CD4-positive, alpha-beta memory T cell (primary cell): ENCODE data around the gene TNIK. TPM values are rescaled to one million over a fixed set of nuclear protein-coding genes. Genes with fewer than 3 reads are reported as not detected.
"Not testable (repeated sequence)": the region's sequence is repeated elsewhere in the genome, so short reads cannot be mapped to it uniquely, and the experiment has no call there.

Experiments used
- CTCF ChIA-PET: fragments of 350-600 bp; sonication (Branson Sonifier 250); formaldehyde crosslinking; loops from one replicate; lab custom pipeline; 2021; ENCODE audit warnings: inconsistent platforms; ENCODE audit not compliant: partially characterized antibody; lab: Charles Lee
- POLR2A ChIA-PET: fragments of 350-600 bp; sonication (Branson Sonifier 250); formaldehyde crosslinking; loops from one replicate; lab custom pipeline; 2021; ENCODE audit not compliant: partially characterized antibody; lab: Charles Lee
- DNase-seq, 5 donors: peaks; one replicate each; pipeline versions ENCODE4 v3.0.0 to v3.0.0-alpha.2; 2020 to 2022; ENCODE audit warnings: mixed read lengths in 1 of 5
- H3K27ac ChIP-seq: one replicate; pipeline ENCODE4 v1.7.0; 2013; ENCODE audit warnings: low read depth, low read length
- H3K27me3 ChIP-seq: 2 replicates; pipeline ENCODE4 v1.7.0; 2013; ENCODE audit warnings: mild to moderate bottlenecking, low read length, moderate library complexity; ENCODE audit not compliant: insufficient read depth
- H3K36me3 ChIP-seq: 2 replicates; pipeline ENCODE4 v1.7.0; 2013; ENCODE audit warnings: mild to moderate bottlenecking, low read length, moderate library complexity; ENCODE audit not compliant: insufficient read depth
- H3K4me1 ChIP-seq: 2 replicates; pipeline ENCODE4 v1.7.0; 2013; ENCODE audit warnings: mild to moderate bottlenecking, low read length, moderate library complexity; ENCODE audit not compliant: insufficient read depth
- H3K4me3 ChIP-seq, 2 donors: one replicate each; pipeline ENCODE4 v1.7.0; 2013; ENCODE audit warnings: low read length in 2 of 2, mild to moderate bottlenecking in 1 of 2
- H3K9me3 ChIP-seq, 2 donors: one replicate each; pipeline ENCODE4 v1.7.0; 2013; ENCODE audit warnings: low read length in 2 of 2, control low read depth in 1 of 2; ENCODE audit not compliant: control insufficient read depth in 1 of 2
- H3K27ac Mint-ChIP-seq, 7 donors: one replicate each; pipeline ENCODE4 v1.8.0; 2020 to 2021; ENCODE audit warnings: mixed read lengths in 7 of 7, mild to moderate bottlenecking in 6 of 7, inconsistent platforms in 3 of 7, moderate library complexity in 3 of 7
- H3K27me3 Mint-ChIP-seq, 2 donors: one replicate each; pipeline ENCODE4 v1.8.0; 2020 to 2021; ENCODE audit warnings: mixed read lengths in 2 of 2
- H3K36me3 Mint-ChIP-seq, 2 donors: one replicate each; pipeline ENCODE4 v1.8.0; 2020 to 2021; ENCODE audit warnings: mixed read lengths in 2 of 2, inconsistent platforms in 1 of 2, mild to moderate bottlenecking in 1 of 2
- H3K4me1 Mint-ChIP-seq, 4 donors: one replicate each; pipeline ENCODE4 v1.8.0; 2020 to 2021; ENCODE audit warnings: mixed read lengths in 4 of 4, mild to moderate bottlenecking in 1 of 4
- H3K4me3 Mint-ChIP-seq, 8 donors: one replicate each; pipeline ENCODE4 v1.8.0; 2020 to 2021; ENCODE audit warnings: mixed read lengths in 8 of 8, mild to moderate bottlenecking in 7 of 8, moderate library complexity in 6 of 8, inconsistent platforms in 3 of 8
- H3K9me3 Mint-ChIP-seq, 8 donors: one replicate each; pipeline ENCODE4 v1.8.0; 2020 to 2021; ENCODE audit warnings: mixed read lengths in 8 of 8, mild to moderate bottlenecking in 5 of 8, inconsistent platforms in 3 of 8, moderate library complexity in 1 of 8
- intact Hi-C: fragments of 100-400 bp; cut with micrococcal nuclease; formaldehyde crosslinking; loops from one replicate; pipeline ENCODE4 v1.15.1; 2023
- polyA plus RNA-seq, 2 donors: library from polyadenylated mRNA; unstranded; fragments of 300-500 nt; fragmentation: Illumina TruSeq; gene quantifications; one replicate each; pipeline ENCODE4 v1.2.3, GENCODE V29; 2021
- total RNA-seq, 2 experiments: library from RNA; stranded (reverse); gene quantifications; one replicate each; pipeline ENCODE4 v1.2.3, GENCODE V29; 2021

TNIK gene
- total and polyA plus RNA-seq, 4 experiments from 2014 or later, result 14.6 to 93.5 (median 58.1) TPM

- Histone ChIP-seq H3K27me3 (no peaks in the 10 kb centered on the region), H3K27ac (no peak overlapping the region), H3K36me3 (no peaks in the 10 kb centered on the region), H3K4me3 (no peak overlapping the region), H3K4me1 (peaks cover 74% of the 10 kb centered on the region), H3K9me3 (no peaks in the 10 kb centered on the region)
- Mint-ChIP-seq H3K27me3 (no peaks in the 10 kb centered on the region), H3K36me3 (peaks cover 2 to 10% of the 10 kb centered on the region in 2 donors), H3K27ac (no peak overlapping the region), H3K4me1 (peaks cover 21 to 38% (median 32%) of the 10 kb centered on the region in 4 donors), H3K4me3 (no peak overlapping the region), H3K9me3 (no peaks in the 10 kb centered on the region)
- ChIA-PET CTCF (interaction anchor here (1.4 kb wide), 1 partner anchor 192 kb away, joined by 3 read pairs; no protein-coding TSS in a partner anchor), POLR2A (interaction anchor here (0.6 kb wide), 1 partner anchor 162 kb away, joined by 4 read pairs; no protein-coding TSS in a partner anchor)
- DNase-seq, result no peak
- intact Hi-C loops, result no loop called here
Observed at GRCh38 chr3:171374260-171374659, 85.9 kb downstream of the TNIK start.

- H3K4me3 Mint-ChIP-seq, result no peak overlapping the region
- H3K27ac Mint-ChIP-seq, result no peak overlapping the region
- H3K36me3 Mint-ChIP-seq, result peaks cover 8 to 15% of the 10 kb centered on the region in 2 donors
- DNase-seq, result no peak
- Histone ChIP-seq H3K9me3 (no peaks in the 10 kb centered on the region), H3K36me3 (no peaks in the 10 kb centered on the region), H3K4me1 (peaks cover 72% of the 10 kb centered on the region), H3K27ac (no peak overlapping the region), H3K4me3 (no peak overlapping the region), H3K27me3 (no peaks in the 10 kb centered on the region)
- H3K4me1 Mint-ChIP-seq, result peaks cover 18 to 37% (median 31%) of the 10 kb centered on the region in 4 donors
- CTCF ChIA-PET, result interaction anchor here (1.4 kb wide), 1 partner anchor 193 kb away, joined by 3 read pairs; no protein-coding TSS in a partner anchor
- H3K9me3 Mint-ChIP-seq, result no peaks in the 10 kb centered on the region
- POLR2A ChIA-PET, result interaction anchor here (1.4 kb wide), 1 partner anchor 86 kb away, joined by 3 read pairs; the partner anchor contains the start of gene TNIK
- no peaks in the 10 kb centered on the region for H3K27me3 Mint-ChIP-seq
- intact Hi-C loops, result no loop called here
Observed at GRCh38 chr3:171373711-171374110, 86.5 kb downstream of the TNIK start.

- intact Hi-C loops, result no loop called here
- Mint-ChIP-seq H3K4me1 (peaks cover 13 to 39% (median 32%) of the 10 kb centered on the region in 4 donors), H3K27me3 (no peaks in the 10 kb centered on the region), H3K27ac (peak overlapping the region in 1 of 7 donors; percentile 61), H3K9me3 (peaks cover 0 to 3% (median 0%) of the 10 kb centered on the region in 8 donors), H3K4me3 (peak overlapping the region in 1 of 8 donors; percentile 6), H3K36me3 (peaks cover 15 to 20% of the 10 kb centered on the region in 2 donors)
- no peak overlapping the region for H3K27ac ChIP-seq
- ChIA-PET CTCF (no interaction called here), POLR2A (interaction anchor here (1.0 to 1.4 kb wide), 2 partner anchors 74 to 87 kb away, joined by 3 read pairs; partner anchors contain the start of gene TNIK)
- no peaks in the 10 kb centered on the region for H3K36me3 ChIP-seq
- H3K9me3 ChIP-seq, result no peaks in the 10 kb centered on the region
- H3K4me3 ChIP-seq, result no peak overlapping the region
- H3K27me3 ChIP-seq, result no peaks in the 10 kb centered on the region
- DNase-seq, result no peak
- H3K4me1 ChIP-seq, result peaks cover 63% of the 10 kb centered on the region
Observed at GRCh38 chr3:171372694-171373093, 87.5 kb downstream of the TNIK start.

GRCh38 chr3:171371354-171371753 is 88.9 kb downstream of the TNIK start:
- POLR2A ChIA-PET, result no interaction called here
- intact Hi-C loops, result no loop called here
- peaks cover 0 to 3% (median 0%) of the 10 kb centered on the region in 8 donors for H3K9me3 Mint-ChIP-seq
- peak overlapping the region in 4 of 7 donors; percentile 19 to 76 (median 70) for H3K27ac Mint-ChIP-seq
- Histone ChIP-seq H3K27me3 (no peaks in the 10 kb centered on the region), H3K9me3 (no peaks in the 10 kb centered on the region), H3K27ac (no peak overlapping the region), H3K36me3 (no peaks in the 10 kb centered on the region), H3K4me3 (no peak overlapping the region), H3K4me1 (peaks cover 51% of the 10 kb centered on the region)
- no peaks in the 10 kb centered on the region for H3K27me3 Mint-ChIP-seq
- H3K36me3 Mint-ChIP-seq, result peaks cover 17 to 27% of the 10 kb centered on the region in 2 donors
- CTCF ChIA-PET, result interaction anchor here (1.0 kb wide), 2 partner anchors 128 to 184 kb away, joined by 3 read pairs; no protein-coding TSS in a partner anchor
- H3K4me3 Mint-ChIP-seq, result no peak overlapping the region
- peaks cover 4 to 31% (median 27%) of the 10 kb centered on the region in 4 donors for H3K4me1 Mint-ChIP-seq
- DNase-seq, result no peak

GRCh38 chr3:171369156-171369555 is 91.0 kb downstream of the TNIK start:
- no peak overlapping the region for H3K4me3 Mint-ChIP-seq
- ChIA-PET CTCF (interaction anchor here (1.1 kb wide), 1 partner anchor 12 kb away, joined by 5 read pairs; no protein-coding TSS in a partner anchor), POLR2A (no interaction called here)
- no peaks in the 10 kb centered on the region for H3K27me3 Mint-ChIP-seq
- H3K4me1 Mint-ChIP-seq, result peaks cover 19 to 41% (median 32%) of the 10 kb centered on the region in 4 donors
- no peaks in the 10 kb centered on the region for H3K27me3 ChIP-seq
- H3K4me3 ChIP-seq, result no peak overlapping the region
- no peak for DNase-seq
- peaks cover 0 to 3% (median 0%) of the 10 kb centered on the region in 8 donors for H3K9me3 Mint-ChIP-seq
- peaks cover 17 to 32% of the 10 kb centered on the region in 2 donors for H3K36me3 Mint-ChIP-seq
- H3K27ac ChIP-seq, result no peak overlapping the region
- no peaks in the 10 kb centered on the region for H3K36me3 ChIP-seq
- H3K9me3 ChIP-seq, result no peaks in the 10 kb centered on the region
- intact Hi-C loops, result no loop called here
- H3K27ac Mint-ChIP-seq, result peak overlapping the region in 1 of 7 donors; percentile 24
- peaks cover 31% of the 10 kb centered on the region for H3K4me1 ChIP-seq

- H3K4me3 ChIP-seq, intact Hi-C loops, POLR2A ChIA-PET, H3K36me3 ChIP-seq, H3K9me3 Mint-ChIP-seq, H3K27ac Mint-ChIP-seq, DNase-seq, H3K27me3 Mint-ChIP-seq, H3K9me3 ChIP-seq, H3K27me3 ChIP-seq, CTCF ChIA-PET, H3K4me3 Mint-ChIP-seq, H3K27ac ChIP-seq: not testable (repeated sequence)
- Mint-ChIP-seq H3K4me1 (peaks cover 36 to 62% (median 41%) of the 10 kb centered on the region in 4 donors), H3K36me3 (peaks cover 17 to 32% of the 10 kb centered on the region in 2 donors)
- H3K4me1 ChIP-seq, result peaks cover 29% of the 10 kb centered on the region
Observed at GRCh38 chr3:171366738-171367137, 93.5 kb downstream of the TNIK start.

GRCh38 chr3:171366043-171366442 is 94.2 kb downstream of the TNIK start:
- Histone ChIP-seq H3K9me3 (no peaks in the 10 kb centered on the region), H3K27ac (no peak overlapping the region), H3K27me3 (no peaks in the 10 kb centered on the region), H3K4me3 (no peak overlapping the region), H3K36me3 (no peaks in the 10 kb centered on the region), H3K4me1 (peaks cover 23% of the 10 kb centered on the region)
- H3K4me1 Mint-ChIP-seq, result peaks cover 34 to 62% (median 43%) of the 10 kb centered on the region in 4 donors
- ChIA-PET CTCF (no interaction called here), POLR2A (no interaction called here)
- no peak overlapping the region for H3K4me3 Mint-ChIP-seq
- intact Hi-C loops, result no loop called here
- H3K27me3 Mint-ChIP-seq, result no peaks in the 10 kb centered on the region
- H3K36me3 Mint-ChIP-seq, result peaks cover 17 to 32% of the 10 kb centered on the region in 2 donors
- H3K27ac Mint-ChIP-seq, result no peak overlapping the region
- H3K9me3 Mint-ChIP-seq, result peaks cover 0 to 3% (median 0%) of the 10 kb centered on the region in 8 donors
- DNase-seq, result no peak
